Activated CD4-positive, alpha-beta memory T cell treated with anti-CD3 and anti-CD28 coated beads for 36 hours (primary cell): ENCODE data around the gene PIAS1. TPM values are rescaled to one million over a fixed set of nuclear protein-coding genes. Genes with fewer than 3 reads are reported as not detected.

ENCODE experiments used
- CTCF ChIA-PET: fragments of 350-600 bp; sonication (Branson Sonifier 250); formaldehyde crosslinking; loops from one replicate; lab custom pipeline; 2021; ENCODE audit warnings: antibody characterized with exemption, inconsistent platforms; lab: Charles Lee
- POLR2A ChIA-PET: fragments of 350-600 bp; sonication (Branson Sonifier 250); formaldehyde crosslinking; loops from one replicate; lab custom pipeline; 2021; ENCODE audit warnings: antibody characterized with exemption; lab: Charles Lee
- DNase-seq: peaks from one replicate; pipeline ENCODE4 v3.0.0-alpha.2; 2020
- H3K27ac Mint-ChIP-seq: one replicate; pipeline ENCODE4 v1.8.0; 2021; ENCODE audit warnings: mixed read lengths
- H3K27me3 Mint-ChIP-seq: one replicate; pipeline ENCODE4 v1.8.0; 2021; ENCODE audit warnings: mixed read lengths
- H3K36me3 Mint-ChIP-seq: one replicate; pipeline ENCODE4 v1.8.0; 2021; ENCODE audit warnings: mixed read lengths
- H3K4me1 Mint-ChIP-seq: one replicate; pipeline ENCODE4 v1.8.0; 2021; ENCODE audit warnings: low read depth, mixed read lengths
- H3K4me3 Mint-ChIP-seq: one replicate; pipeline ENCODE4 v1.8.0; 2021; ENCODE audit warnings: mild to moderate bottlenecking, mixed read lengths
- H3K9me3 Mint-ChIP-seq: one replicate; pipeline ENCODE4 v1.8.0; 2021; ENCODE audit warnings: mixed read lengths
- intact Hi-C: fragments of 100-400 bp; cut with micrococcal nuclease; formaldehyde crosslinking; loops from one replicate; pipeline ENCODE4 v1.15.1; 2023
- total RNA-seq, 2 experiments: library from RNA; stranded (reverse); gene quantifications; one replicate each; pipeline ENCODE4 v1.2.3, GENCODE V29; 2021

PIAS1 gene
- total RNA-seq, 2 experiments from 2014 or later = 29.4 to 30.9 TPM

DNA sequence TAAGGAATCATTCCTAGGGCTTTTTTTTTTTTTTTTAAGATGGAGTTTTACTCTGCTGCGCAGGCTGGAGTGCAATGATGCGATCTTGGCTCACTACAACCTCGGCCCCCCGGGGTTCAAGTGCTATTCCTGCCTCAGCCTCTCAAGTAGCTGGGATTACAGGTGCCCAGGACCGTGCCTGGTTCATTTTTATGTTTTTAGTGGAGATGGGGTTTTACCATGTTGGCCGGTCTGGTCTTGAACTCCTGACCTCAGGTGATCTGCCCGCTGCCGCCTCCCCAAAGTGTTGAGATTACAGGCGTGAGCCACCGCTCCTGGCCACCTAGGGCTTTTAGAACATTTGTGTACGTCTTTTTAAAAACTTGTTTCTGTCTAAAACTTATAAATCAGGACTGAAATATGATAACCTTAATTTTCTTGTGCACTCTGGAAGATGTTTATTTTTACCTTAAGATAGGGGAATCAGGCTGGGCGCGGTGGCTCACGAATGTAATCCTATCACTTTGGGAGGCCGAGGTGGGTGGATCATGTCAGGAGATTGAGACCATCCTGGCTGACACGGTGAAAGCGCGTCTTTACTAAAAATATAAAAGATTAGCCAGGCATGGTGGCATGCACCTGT lies 21.8 kb downstream of the PIAS1 start:
- H3K4me3 Mint-ChIP-seq = no peak overlapping the region
- POLR2A ChIA-PET = no interaction called here
- H3K9me3 Mint-ChIP-seq = no peaks in the 10 kb centered on the region
- H3K36me3 Mint-ChIP-seq = peaks cover 3% of the 10 kb centered on the region
- H3K27ac Mint-ChIP-seq = no peak overlapping the region
- no peak for DNase-seq
- H3K27me3 Mint-ChIP-seq = no peaks in the 10 kb centered on the region
- CTCF ChIA-PET = no interaction called here
- peaks cover 67% of the 10 kb centered on the region for H3K4me1 Mint-ChIP-seq
- intact Hi-C loops = no loop called here

DNA sequence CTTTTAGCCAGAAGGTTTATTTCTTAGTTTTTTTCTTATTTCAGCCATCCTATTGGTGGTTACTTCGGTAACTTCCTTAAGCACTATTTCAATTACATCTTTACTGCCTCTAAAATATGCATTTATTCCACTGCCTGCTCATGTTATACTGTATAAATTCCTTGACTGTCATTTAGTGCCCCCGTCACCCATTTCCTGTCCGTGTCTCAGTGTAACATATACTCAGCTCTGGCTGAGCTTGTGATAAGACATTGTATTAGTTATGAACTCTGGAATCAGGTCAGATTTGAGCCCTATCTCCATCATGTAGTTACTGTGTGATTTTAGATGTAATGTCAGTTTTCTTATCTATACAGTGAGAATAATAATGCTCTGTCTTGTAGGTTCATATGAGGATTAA lies 24.2 kb downstream of the PIAS1 start:
- Mint-ChIP-seq H3K27ac (no peak overlapping the region), H3K27me3 (no peaks in the 10 kb centered on the region), H3K9me3 (no peaks in the 10 kb centered on the region), H3K4me1 (peaks cover 74% of the 10 kb centered on the region), H3K4me3 (no peak overlapping the region), H3K36me3 (no peaks in the 10 kb centered on the region)
- ChIA-PET POLR2A (no interaction called here), CTCF (no interaction called here)
- DNase-seq = no peak
- intact Hi-C loops = no loop called here

- intact Hi-C loops = no loop called here
- H3K4me3 Mint-ChIP-seq = no peak overlapping the region
Observed at GRCh38 chr15:68080334-68080733, 26.2 kb downstream of the PIAS1 start.

DNA sequence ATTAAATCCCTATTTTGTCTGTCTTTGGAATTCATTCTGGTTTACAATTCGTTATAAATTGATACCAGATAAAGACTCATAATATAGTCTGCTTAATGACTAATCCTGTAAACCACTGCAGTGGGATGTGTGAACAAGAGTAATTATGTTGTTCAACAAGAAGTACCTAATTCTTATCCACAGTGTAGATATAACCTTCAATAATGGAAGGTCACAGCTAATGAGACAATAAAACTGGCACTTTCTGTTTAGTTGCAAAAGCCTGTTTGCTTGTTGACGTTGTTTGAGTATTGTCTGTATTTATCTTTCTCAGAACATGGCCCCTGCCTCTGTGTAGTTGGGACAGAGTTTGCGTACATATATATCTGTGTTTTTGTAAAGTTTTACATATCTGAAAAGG lies 26.7 kb downstream of the PIAS1 start:
- no peak overlapping the region for H3K4me3 Mint-ChIP-seq
- H3K27ac Mint-ChIP-seq = no peak overlapping the region
- H3K36me3 Mint-ChIP-seq = no peaks in the 10 kb centered on the region
- no peaks in the 10 kb centered on the region for H3K9me3 Mint-ChIP-seq
- POLR2A ChIA-PET = interaction anchor here (0.7 kb wide), 1 partner anchor 27 kb away, joined by 3 read pairs; the partner anchor contains the start of gene PIAS1
- H3K4me1 Mint-ChIP-seq = peaks cover 72% of the 10 kb centered on the region
- H3K27me3 Mint-ChIP-seq = no peaks in the 10 kb centered on the region
- CTCF ChIA-PET = interaction anchor here (0.6 to 0.7 kb wide), 2 partner anchors 72 to 112 kb away, joined by 3 to 4 read pairs; no protein-coding TSS in a partner anchor
- DNase-seq = no peak
- intact Hi-C loops = no loop called here

More at GRCh38 chr15:68080334-68080733, 26.2 kb downstream of the PIAS1 start:
- POLR2A ChIA-PET = interaction anchor here (0.7 kb wide), 1 partner anchor 26 kb away, joined by 3 read pairs; the partner anchor contains the start of gene PIAS1
- Mint-ChIP-seq H3K27ac (no peak overlapping the region), H3K27me3 (no peaks in the 10 kb centered on the region), H3K36me3 (no peaks in the 10 kb centered on the region), H3K4me1 (peaks cover 75% of the 10 kb centered on the region), H3K9me3 (no peaks in the 10 kb centered on the region)
- CTCF ChIA-PET = no interaction called here
- DNase-seq = no peak

DNA sequence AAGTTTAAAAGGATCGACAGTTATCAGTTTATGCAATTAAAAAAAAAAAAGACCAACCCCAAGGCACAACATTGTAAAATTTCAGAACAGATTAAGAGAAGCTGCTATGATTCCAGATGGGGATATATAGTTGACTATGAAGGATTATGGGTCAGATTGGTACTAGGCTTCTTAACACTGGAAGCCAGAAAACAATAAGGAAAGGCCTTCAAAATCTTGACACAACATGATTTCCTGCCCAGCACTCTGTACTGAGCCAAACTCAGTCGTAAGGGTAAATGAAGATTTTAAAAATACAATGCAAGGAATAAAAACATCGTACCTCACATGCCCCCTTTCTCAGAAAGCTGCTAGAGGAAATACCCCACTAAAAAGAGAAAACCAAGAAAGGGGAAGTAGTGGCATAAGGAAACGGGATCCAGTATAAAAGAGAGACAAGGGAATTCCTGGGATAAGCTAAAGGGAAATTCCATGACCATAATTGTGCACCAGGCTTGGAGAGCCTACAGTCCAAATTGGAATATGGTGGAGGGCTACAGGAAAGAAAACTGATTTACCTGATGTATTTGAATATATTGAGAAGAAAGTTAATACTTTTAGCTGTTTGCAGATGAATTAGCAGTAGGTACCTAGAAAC lies 27.9 kb downstream of the PIAS1 start:
- CTCF ChIA-PET = interaction anchor here (1.1 kb wide), 1 partner anchor 11 kb away, joined by 3 read pairs; no protein-coding TSS in a partner anchor

DNA sequence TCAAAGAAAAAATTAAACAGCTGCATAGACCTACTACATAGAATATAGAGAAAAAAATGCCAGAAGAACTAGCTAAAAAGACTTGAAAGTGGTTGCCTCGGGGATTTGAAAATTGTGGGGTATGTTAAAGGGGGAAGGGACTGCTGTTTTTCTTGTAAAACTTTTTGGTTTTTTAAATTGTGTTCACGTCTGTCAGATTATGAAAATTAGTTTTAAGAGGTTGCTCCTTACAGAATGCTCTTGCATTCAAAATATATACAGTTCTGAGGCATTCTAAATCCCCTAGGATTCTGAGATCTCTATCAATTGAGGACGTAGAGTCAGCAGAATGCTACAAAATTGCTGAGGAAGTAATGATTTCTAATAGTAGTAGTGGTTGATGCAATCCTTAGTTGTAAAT lies 28.6 kb downstream of the PIAS1 start:
- Mint-ChIP-seq H3K27ac (no peak overlapping the region), H3K4me1 (peaks cover 63% of the 10 kb centered on the region), H3K27me3 (no peaks in the 10 kb centered on the region), H3K36me3 (peaks cover 4% of the 10 kb centered on the region), H3K9me3 (no peaks in the 10 kb centered on the region), H3K4me3 (no peak overlapping the region)
- intact Hi-C loops = no loop called here
- CTCF ChIA-PET = interaction anchor here (1.1 kb wide), 2 partner anchors 10 to 12 kb away, joined by 3 read pairs; no protein-coding TSS in a partner anchor
- POLR2A ChIA-PET = interaction anchor here (1.1 kb wide), 1 partner anchor 27 kb away, joined by 4 read pairs; no protein-coding TSS in a partner anchor
- no peak for DNase-seq

More for the DNA sequence above, 27.9 kb downstream of the PIAS1 start:
- intact Hi-C loops = no loop called here
- H3K9me3 Mint-ChIP-seq = no peaks in the 10 kb centered on the region
- H3K4me1 Mint-ChIP-seq = peaks cover 66% of the 10 kb centered on the region
- POLR2A ChIA-PET = interaction anchor here (1.1 kb wide), 1 partner anchor 26 kb away, joined by 4 read pairs; no protein-coding TSS in a partner anchor
- H3K36me3 Mint-ChIP-seq = peaks cover 4% of the 10 kb centered on the region
- no peak overlapping the region for H3K4me3 Mint-ChIP-seq
- no peak overlapping the region for H3K27ac Mint-ChIP-seq
- DNase-seq = no peak
- H3K27me3 Mint-ChIP-seq = no peaks in the 10 kb centered on the region

- Mint-ChIP-seq H3K36me3 (peaks cover 4% of the 10 kb centered on the region), H3K4me3 (no peak overlapping the region)
- CTCF ChIA-PET = interaction anchor here (1.1 kb wide), 1 partner anchor 9 kb away, joined by 3 read pairs; no protein-coding TSS in a partner anchor
Observed at GRCh38 chr15:68083463-68083862, 29.3 kb downstream of the PIAS1 start.

DNA sequence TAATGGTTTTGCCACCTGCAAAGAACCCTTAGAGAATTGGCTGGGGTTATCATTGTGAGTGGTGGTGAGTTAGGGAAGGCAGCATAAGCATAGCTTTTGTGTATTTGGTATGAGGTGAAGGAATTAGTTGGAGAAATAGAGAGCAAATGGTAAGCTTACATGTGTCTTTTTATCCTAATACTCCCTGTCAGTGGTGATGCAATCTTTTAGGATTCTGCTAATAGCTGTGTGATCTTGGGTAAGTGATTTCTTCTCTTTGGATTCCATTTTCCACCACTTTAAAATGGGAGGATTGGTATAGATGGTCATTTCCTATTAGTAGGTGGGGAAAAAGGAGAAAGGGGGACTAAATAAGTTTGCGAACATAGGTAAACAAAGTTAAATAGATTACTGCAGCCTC lies 30.9 kb downstream of the PIAS1 start:
- no peaks in the 10 kb centered on the region for H3K27me3 Mint-ChIP-seq
- no peaks in the 10 kb centered on the region for H3K9me3 Mint-ChIP-seq
- DNase-seq = no peak
- H3K4me1 Mint-ChIP-seq = peaks cover 50% of the 10 kb centered on the region
- peaks cover 4% of the 10 kb centered on the region for H3K36me3 Mint-ChIP-seq
- ChIA-PET CTCF (no interaction called here), POLR2A (no interaction called here)
- no peak overlapping the region for H3K27ac Mint-ChIP-seq
- H3K4me3 Mint-ChIP-seq = no peak overlapping the region
- intact Hi-C loops = no loop called here

More at GRCh38 chr15:68083463-68083862, 29.3 kb downstream of the PIAS1 start:
- no peaks in the 10 kb centered on the region for H3K27me3 Mint-ChIP-seq
- POLR2A ChIA-PET = no interaction called here
- intact Hi-C loops = no loop called here
- H3K9me3 Mint-ChIP-seq = no peaks in the 10 kb centered on the region
- H3K4me1 Mint-ChIP-seq = peaks cover 57% of the 10 kb centered on the region
- DNase-seq = no peak
- H3K27ac Mint-ChIP-seq = no peak overlapping the region

GRCh38 chr15:68091743-68092142 lies 37.6 kb downstream of the PIAS1 start:
- ChIA-PET CTCF (interaction anchor here (1.2 kb wide), 1 partner anchor 8 kb away, joined by 3 read pairs; no protein-coding TSS in a partner anchor), POLR2A (no interaction called here)
- DNase-seq = no peak
- H3K9me3 Mint-ChIP-seq = peaks cover 12% of the 10 kb centered on the region
- no peaks in the 10 kb centered on the region for H3K27me3 Mint-ChIP-seq
- H3K4me3 Mint-ChIP-seq = no peak overlapping the region
- H3K27ac Mint-ChIP-seq = no peak overlapping the region
- peaks cover 18% of the 10 kb centered on the region for H3K36me3 Mint-ChIP-seq
- intact Hi-C loops = no loop called here
- H3K4me1 Mint-ChIP-seq = peaks cover 19% of the 10 kb centered on the region

DNA sequence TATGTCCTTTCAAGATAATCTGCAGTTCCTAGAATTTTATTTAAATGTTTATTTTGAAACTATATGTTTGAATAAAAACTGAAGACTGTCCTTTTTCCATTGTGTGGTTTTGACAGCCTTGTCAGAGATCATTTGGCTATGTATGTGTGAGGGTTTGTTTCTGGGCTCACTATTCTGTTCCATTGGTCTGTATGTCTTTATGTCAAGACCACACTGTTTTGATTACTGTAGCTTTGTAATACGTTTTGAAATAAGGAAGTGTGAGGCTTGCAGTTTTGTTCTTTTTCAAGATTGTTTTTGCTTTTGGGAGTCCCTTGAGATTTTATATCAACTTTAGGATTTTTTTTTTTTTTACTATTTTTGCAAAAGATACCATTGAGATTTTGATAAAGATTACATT lies 42.0 kb downstream of the PIAS1 start:
- H3K36me3 Mint-ChIP-seq = peaks cover 27% of the 10 kb centered on the region
- H3K9me3 Mint-ChIP-seq = peaks cover 18% of the 10 kb centered on the region
- no peak overlapping the region for H3K27ac Mint-ChIP-seq
- intact Hi-C loops = no loop called here
- no peak for DNase-seq
- H3K4me1 Mint-ChIP-seq = peaks cover 44% of the 10 kb centered on the region
- H3K4me3 Mint-ChIP-seq = no peak overlapping the region
- no peaks in the 10 kb centered on the region for H3K27me3 Mint-ChIP-seq
- CTCF ChIA-PET = no interaction called here
- POLR2A ChIA-PET = no interaction called here

- peaks cover 18% of the 10 kb centered on the region for H3K9me3 Mint-ChIP-seq
- no peak for DNase-seq
- H3K36me3 Mint-ChIP-seq = peaks cover 36% of the 10 kb centered on the region
- ChIA-PET CTCF (no interaction called here), POLR2A (no interaction called here)
- intact Hi-C loops = no loop called here
- no peaks in the 10 kb centered on the region for H3K27me3 Mint-ChIP-seq
- H3K4me3 Mint-ChIP-seq = no peak overlapping the region
- peaks cover 49% of the 10 kb centered on the region for H3K4me1 Mint-ChIP-seq
- no peak overlapping the region for H3K27ac Mint-ChIP-seq
Observed at GRCh38 chr15:68097029-68097428, 42.9 kb downstream of the PIAS1 start.

- ChIA-PET CTCF (interaction anchor here (0.6 kb wide), 1 partner anchor 29 kb away, joined by 3 read pairs; no protein-coding TSS in a partner anchor), POLR2A (no interaction called here)
- Mint-ChIP-seq H3K27me3 (no peaks in the 10 kb centered on the region), H3K4me1 (peaks cover 44% of the 10 kb centered on the region), H3K4me3 (no peak overlapping the region), H3K9me3 (peaks cover 21% of the 10 kb centered on the region), H3K36me3 (peaks cover 47% of the 10 kb centered on the region), H3K27ac (no peak overlapping the region)
- no peak for DNase-seq
- intact Hi-C loops = no loop called here
Observed at GRCh38 chr15:68098465-68098864, 44.4 kb downstream of the PIAS1 start.
